HepG2 (cell line): ENCODE results near the gene RGSL1. TPM values are rescaled to one million over a fixed set of nuclear protein-coding genes. Genes with fewer than 3 reads are reported as not detected.

ENCODE experiments used
- ATAC-seq: fragments of 200-7000 bp; cut with Tn5 transposase; 3 replicates; pipeline ENCODE4 v1.9.1; 2020; ENCODE audit warnings: mild to moderate bottlenecking, moderate library complexity
- BruUV-seq: library from RNA; stranded (reverse); fragments of 400-500 nt; replicated peaks from 2 replicates; lab custom pipeline; 2021; lab: Mats Ljungman, UMichigan
- CTCF ChIA-PET: fragments of 300-600 bp; formaldehyde crosslinking; extraction: SDS; loops from one replicate; lab custom pipeline; 2021; ENCODE audit warnings: low total read pairs, inconsistent platforms, low intra/inter-chr PET ratio; lab: Yijun Ruan, JAX
- POLR2A ChIA-PET: fragments of 350-600 bp; sonication (Branson Sonifier 250); formaldehyde crosslinking; loops from one replicate; lab custom pipeline; 2020; ENCODE audit warnings: antibody characterized with exemption, inconsistent platforms; lab: Yijun Ruan, JAX
- DNase-seq: peaks from one replicate; pipeline ENCODE4 v3.0.0-alpha.2; 2015; ENCODE audit warnings: low spot score
- FAIRE-seq: peaks from 3 replicates; lab custom pipeline; 2011; peaks lifted over from hg19 to GRCh38; lab: Jason Lieb, UNC
- H2AFZ ChIP-seq: one replicate; pipeline ENCODE4 v1.6.1; 2011; ENCODE audit warnings: low read length, inconsistent platforms
- H3K27ac ChIP-seq: fragments of 300-600 bp; 3 replicates; pipeline ENCODE4 v1.8.0; 2011; ENCODE audit warnings: mixed run types, mild to moderate bottlenecking, mixed read lengths, low read length, inconsistent platforms; ENCODE audit not compliant: insufficient read depth; ENCODE audit errors: extremely low read length
- H3K27me3 ChIP-seq, 2 experiments: fragments of 200-600 bp in 1 of 2; 2 replicates in 1 of 2; 3 replicates in 1 of 2; pipeline versions ENCODE4 v1.6.0 to v1.8.0; 2011; ENCODE audit warnings: low read length in 2 of 2, mild to moderate bottlenecking in 2 of 2, moderate library complexity in 2 of 2, inconsistent platforms in 1 of 2; ENCODE audit not compliant: insufficient read depth in 2 of 2, control insufficient read depth in 1 of 2
- H3K36me3 ChIP-seq, 2 experiments: fragments of 200-600 bp in 1 of 2; replicated peaks in 1 of 2; 2 replicates in 1 of 2; 3 replicates in 1 of 2; pipeline versions ENCODE4 v1.5.1 to v1.8.0; 2011; ENCODE audit warnings: low read length in 2 of 2, inconsistent platforms in 1 of 2; ENCODE audit not compliant: insufficient read depth in 2 of 2, control insufficient read depth in 1 of 2
- H3K4me1 ChIP-seq: 2 replicates; pipeline ENCODE4 v1.5.1; 2012; ENCODE audit warnings: low read length, inconsistent platforms; ENCODE audit not compliant: insufficient read depth
- H3K4me2 ChIP-seq: 2 replicates; pipeline ENCODE4 v1.6.0; 2011; ENCODE audit warnings: low read depth, low read length, inconsistent platforms
- H3K4me3 ChIP-seq, 3 experiments: fragments of 200-600 bp in 1 of 3; sonication (generic), shearing (Covaris generic) in 1 of 3; replicated peaks in 1 of 3; 2 replicates each; pipeline ENCODE4 v1.5.1; 2011 to 2016; ENCODE audit warnings: low read length in 3 of 3, inconsistent platforms in 2 of 3, low read depth in 2 of 3, mild to moderate bottlenecking in 2 of 3, control low read depth in 1 of 3, mixed read lengths in 1 of 3; ENCODE audit not compliant: insufficient read depth in 1 of 3
- H3K79me2 ChIP-seq: one replicate; pipeline ENCODE4 v1.6.1; 2011; ENCODE audit warnings: low read length, inconsistent platforms; ENCODE audit not compliant: insufficient read depth
- H3K9ac ChIP-seq: 2 replicates; pipeline ENCODE4 v1.6.0; 2011; ENCODE audit warnings: mild to moderate bottlenecking, low read depth, low read length, inconsistent platforms; ENCODE audit not compliant: insufficient read depth
- H3K9me3 ChIP-seq: 2 replicates; pipeline ENCODE4 v1.5.1; 2012; ENCODE audit warnings: mild to moderate bottlenecking, low read length
- H4K20me1 ChIP-seq: 2 replicates; pipeline ENCODE4 v1.6.0; 2011; ENCODE audit warnings: inconsistent platforms, mild to moderate bottlenecking, low read length, moderate library complexity; ENCODE audit not compliant: insufficient read depth
- BCL6 ChIP-seq: IDR thresholded peaks from 2 replicates; pipeline ENCODE4 v1.6.1; 2016; ENCODE audit warnings: missing genetic modification reagents, missing compliant biosample characterization
- CTCF ChIP-seq: sonication (generic); formaldehyde crosslinking; IDR thresholded peaks from 2 replicates; pipeline ENCODE4 v1.5.0; 2020; ENCODE audit warnings: mild to moderate bottlenecking, missing genetic modification reagents, moderate library complexity
- E2F2 ChIP-seq: sonication (generic); formaldehyde crosslinking; IDR thresholded peaks from 2 replicates; pipeline ENCODE4 v1.4.0; 2020; ENCODE audit warnings: missing genetic modification reagents, borderline replicate concordance
- GABPB1 ChIP-seq: IDR thresholded peaks from 2 replicates; pipeline ENCODE4 v1.6.1; 2016; ENCODE audit warnings: mild to moderate bottlenecking, missing genetic modification reagents, moderate library complexity, missing compliant biosample characterization
- HMG20A ChIP-seq: IDR thresholded peaks from 2 replicates; pipeline ENCODE4 v1.6.1; 2016; ENCODE audit warnings: borderline replicate concordance
- HNRNPH1 ChIP-seq: fragments of 200-400 bp; formaldehyde crosslinking; optimal IDR thresholded peaks from 2 replicates; pipeline ENCODE3; 2017; ENCODE audit warnings: mild to moderate bottlenecking, low read depth, low read length
- HNRNPL ChIP-seq: fragments of 200-400 bp; formaldehyde crosslinking; IDR thresholded peaks from 2 replicates; pipeline ENCODE4 v1.6.1; 2017; ENCODE audit warnings: mild to moderate bottlenecking, low read depth, low read length
- NR2F1 ChIP-seq, 2 experiments: fragments of 450-650 bp in 1 of 2; formaldehyde crosslinking in 1 of 2; IDR thresholded peaks; 2 replicates each; pipeline versions ENCODE4 v1.5.0 to v1.6.1; 2016 to 2020; ENCODE audit warnings: mild to moderate bottlenecking in 1 of 2, missing compliant biosample characterization in 1 of 2, missing genetic modification reagents in 1 of 2, moderate library complexity in 1 of 2
- NR2F2 ChIP-seq: IDR thresholded peaks from 2 replicates; pipeline ENCODE4 v1.6.1; 2012; ENCODE audit warnings: low read depth, inconsistent platforms, borderline replicate concordance
- SMYD3 ChIP-seq: sonication (generic); formaldehyde crosslinking; IDR thresholded peaks from 2 replicates; pipeline ENCODE4 v1.8.1; 2023; ENCODE audit warnings: mild to moderate bottlenecking, missing genetic modification reagents
- ZBTB10 ChIP-seq: sonication (generic); formaldehyde crosslinking; IDR thresholded peaks from 2 replicates; pipeline ENCODE4 v1.4.0; 2020; ENCODE audit warnings: missing genetic modification reagents, borderline replicate concordance
- ZNF225 ChIP-seq: sonication (generic); formaldehyde crosslinking; IDR thresholded peaks from 2 replicates; pipeline ENCODE4 v1.4.0; 2020; ENCODE audit warnings: mild to moderate bottlenecking, missing genetic modification reagents
- ZNF337 ChIP-seq: sonication (generic); formaldehyde crosslinking; IDR thresholded peaks from 2 replicates; pipeline ENCODE4 v1.5.1; 2020; ENCODE audit warnings: missing genetic modification reagents, low read depth, mild to moderate bottlenecking, borderline replicate concordance
- ZNF383 ChIP-seq: sonication (generic); formaldehyde crosslinking; IDR thresholded peaks from 2 replicates; pipeline ENCODE4 v1.4.0; 2020; ENCODE audit warnings: missing genetic modification reagents, mild to moderate bottlenecking, borderline replicate concordance
- ZNF496 ChIP-seq: sonication (generic); formaldehyde crosslinking; IDR thresholded peaks from 2 replicates; pipeline ENCODE4 v1.8.1; 2023; ENCODE audit warnings: mild to moderate bottlenecking, moderate library complexity, missing genetic modification reagents; ENCODE audit not compliant: insufficient replicate concordance
- ZNF710 ChIP-seq: sonication (generic); formaldehyde crosslinking; IDR thresholded peaks from 2 replicates; pipeline ENCODE4 v1.5.0; 2020; ENCODE audit warnings: mild to moderate bottlenecking, missing genetic modification reagents, borderline replicate concordance
- in situ Hi-C: cut with HindIII; loops from 2 replicates; pipeline ENCODE4 v1.10.0; 2017; ENCODE audit warnings: low pct_unique_long_range_greater_than_20kb; ENCODE audit not compliant: extremely low pct_ligation_motif_present
- intact Hi-C: fragments of 100-400 bp; cut with micrococcal nuclease; formaldehyde crosslinking; loops from one replicate; pipeline ENCODE4 v1.10.0; 2022; ENCODE audit not compliant: unreplicated experiment
- polyA plus RNA-seq, 8 experiments: library from polyadenylated mRNA; depleted of rRNA in 3 of 8; stranded (reverse) in 7 of 8; unstranded in 1 of 8; fragments of >200 nt; fragmentation: Illumina TruSeq in 4 of 8; extraction: Trizol in 4 of 8; gene quantifications; 2 replicates each; pipeline versions ENCODE4 v1.2.1 to v1.2.3, GENCODE V29; 2011 to 2016; ENCODE audit warnings: low read depth in 4 of 8, missing spikeins in 1 of 8, mixed read lengths in 1 of 8; ENCODE audit not compliant: insufficient read depth in 1 of 8
- total RNA-seq, 5 experiments: library from RNA; depleted of rRNA; stranded (reverse); fragments of >200 nt; fragmentation: Illumina TruSeq; extraction: Trizol; gene quantifications; 2 replicates each; pipeline ENCODE4 v1.2.3, GENCODE V29; 2016; ENCODE audit warnings: low read depth in 1 of 5

RGSL1 gene
- total and polyA plus RNA-seq, 2 of the 13 experiments (the other 11 are each of a cell fraction or from before 2014, with no cell fraction given), result not detected

GRCh38 chr1:182555493-182555892 lies 105.5 kb downstream of the RGSL1 start (continued):
- TF ChIP-seq CTCF (CRISPR knock-in tag) (no peak), BCL6 (CRISPR knock-in tag) (no peak), ZNF337 (CRISPR knock-in tag) (no peak)

GRCh38 chr1:182556279-182556678 lies 106.3 kb downstream of the RGSL1 start:
- CTCF ChIA-PET, result no interaction called here
- TF ChIP-seq HMG20A (CRISPR knock-in tag) (no peak), SMYD3 (CRISPR knock-in tag) (no peak), ZNF383 (CRISPR knock-in tag) (no peak), ZNF225 (CRISPR knock-in tag) (no peak), NR2F1 (CRISPR knock-in tag; IDR thresholded peaks at IDR 0.05) (no peak), NR2F2 (no peak), HNRNPH1 (no peak), ZNF710 (CRISPR knock-in tag) (no peak), GABPB1 (CRISPR knock-in tag) (no peak), E2F2 (no peak), ZBTB10 (CRISPR knock-in tag) (no peak), HNRNPL (no peak), ZNF496 (CRISPR knock-in tag) (no peak)

More at GRCh38 chr1:182556279-182556678, 106.3 kb downstream of the RGSL1 start:
- Histone ChIP-seq H3K9me3 (no peaks in the 10 kb centered on the region; the same call in 1 of the 2 replicates), H3K27ac (no peak overlapping the region), H3K79me2 (no peaks in the 10 kb centered on the region), H4K20me1 (no peaks in the 10 kb centered on the region), H3K4me2 (no peak overlapping the region), H3K4me1 (no peaks in the 10 kb centered on the region), H2AFZ (no peak overlapping the region), H3K27me3 (no peaks in the 10 kb centered on the region; a peak in 1 of 5 replicates), H3K4me3 (no peak overlapping the region), H3K9ac (no peak overlapping the region), H3K36me3 (no peaks in the 10 kb centered on the region)
- no peak for FAIRE-seq
- intact Hi-C loops, result no loop called here
- in situ Hi-C loops, result no loop called here
- no peak for DNase-seq
- BruUV-seq, result no TSS peak
- no peak for ATAC-seq
- POLR2A ChIA-PET, result no interaction called here
